IMR-90 (cell line): ENCODE measurements around the gene TRIM46. TPM values are rescaled to one million over a fixed set of nuclear protein-coding genes. Genes with fewer than 3 reads are reported as not detected.
A peak's percentile ranks its signal among the peaks of the same experiment; 100 is the strongest.

Experiments used
- ATAC-seq: fragments of 200-7000 bp; cut with Tn5 transposase; 2 replicates; pipeline ENCODE4 v1.9.1; 2020; ENCODE audit warnings: low read depth, mild to moderate bottlenecking, moderate library complexity
- BruUV-seq: library from RNA; stranded (reverse); fragments of 400-500 nt; replicated peaks from 2 replicates; lab custom pipeline; 2021; lab: Mats Ljungman, UMichigan
- CTCF ChIA-PET: fragments of 300-600 bp; formaldehyde crosslinking; extraction: SDS; loops from one replicate; lab custom pipeline; 2021; ENCODE audit warnings: antibody characterized with exemption; lab: Yijun Ruan, JAX
- POLR2A ChIA-PET: fragments of 300-600 bp; sonication (Branson Sonifier 250); formaldehyde crosslinking; loops from one replicate; lab custom pipeline; 2022; ENCODE audit warnings: antibody characterized with exemption; ENCODE audit not compliant: unreplicated experiment; lab: Charles Lee
- DNase-seq: peaks from one replicate; pipeline ENCODE4 v3.0.0; 2013
- H2AFZ ChIP-seq: replicated peaks from 2 replicates; pipeline ENCODE3; 2013; ENCODE audit warnings: low read length, mild to moderate bottlenecking; ENCODE audit not compliant: poor library complexity
- H2AK5ac ChIP-seq: 2 replicates; pipeline ENCODE4 v1.6.1; 2013; ENCODE audit warnings: low read depth, low read length, inconsistent platforms
- H2AK9ac ChIP-seq: replicated peaks from 2 replicates; pipeline ENCODE3; 2013; ENCODE audit warnings: mild to moderate bottlenecking, low read depth, low read length, moderate library complexity; ENCODE audit not compliant: poor library complexity
- H2BK120ac ChIP-seq: 2 replicates; pipeline ENCODE4 v1.6.1; 2013; ENCODE audit warnings: low read depth, low read length, inconsistent platforms
- H2BK15ac ChIP-seq: 3 replicates; pipeline ENCODE4 v1.6.1; 2013; ENCODE audit warnings: low read depth, low read length, inconsistent platforms
- H2BK20ac ChIP-seq: 2 replicates; pipeline ENCODE4 v1.6.1; 2013; ENCODE audit warnings: low read depth, mild to moderate bottlenecking, inconsistent platforms, low read length, moderate library complexity
- H2BK5ac ChIP-seq: 2 replicates; pipeline ENCODE4 v1.6.1; 2013; ENCODE audit warnings: mild to moderate bottlenecking, low read depth, low read length, inconsistent platforms; ENCODE audit not compliant: poor library complexity, severe bottlenecking
- H3K14ac ChIP-seq: replicated peaks from 2 replicates; pipeline ENCODE4 v1.6.1; 2013; ENCODE audit warnings: low read depth, low read length, inconsistent platforms
- H3K18ac ChIP-seq: 2 replicates; pipeline ENCODE4 v1.6.1; 2013; ENCODE audit warnings: low read depth, low read length, control low read depth
- H3K23ac ChIP-seq: 2 replicates; pipeline ENCODE4 v1.6.1; 2013; ENCODE audit warnings: low read depth, low read length, inconsistent platforms
- H3K27ac ChIP-seq: 2 replicates; pipeline ENCODE4 v1.5.1; 2013; ENCODE audit warnings: mild to moderate bottlenecking, control low read depth, low read length; ENCODE audit not compliant: insufficient read depth
- H3K27me3 ChIP-seq: 2 replicates; pipeline ENCODE4 v1.6.1; 2013; ENCODE audit warnings: low read length; ENCODE audit not compliant: control insufficient read depth, insufficient read depth
- H3K36me3 ChIP-seq: 2 replicates; pipeline ENCODE4 v1.6.1; 2013; ENCODE audit warnings: low read length, mixed read lengths; ENCODE audit not compliant: control insufficient read depth, insufficient read depth
- H3K4ac ChIP-seq: 2 replicates; pipeline ENCODE4 v1.6.1; 2013; ENCODE audit warnings: low read depth, low read length, inconsistent platforms
- H3K4me1 ChIP-seq: 2 replicates; pipeline ENCODE4 v1.6.1; 2013; ENCODE audit warnings: low read length, mixed read lengths; ENCODE audit not compliant: control insufficient read depth, insufficient read depth
- H3K4me2 ChIP-seq: 2 replicates; pipeline ENCODE4 v1.6.1; 2013; ENCODE audit warnings: low read depth, mild to moderate bottlenecking, control low read depth, low read length, moderate library complexity
- H3K4me3 ChIP-seq: 2 replicates; pipeline ENCODE4 v1.5.1; 2013; ENCODE audit warnings: low read depth, mild to moderate bottlenecking, control low read depth, low read length, moderate library complexity; ENCODE audit not compliant: insufficient read depth
- H3K56ac ChIP-seq: 2 replicates; pipeline ENCODE4 v1.6.1; 2013; ENCODE audit warnings: low read length, inconsistent platforms; ENCODE audit not compliant: insufficient read depth; ENCODE audit errors: extremely low read depth
- H3K79me1 ChIP-seq, 2 experiments: 2 replicates each; pipeline ENCODE4 v1.6.1; 2013; ENCODE audit warnings: low read length in 2 of 2, inconsistent platforms in 1 of 2, low read depth in 1 of 2
- H3K9ac ChIP-seq: 2 replicates; pipeline ENCODE4 v1.6.1; 2013; ENCODE audit warnings: low read depth, low read length, control low read depth
- H3K9me1 ChIP-seq: 2 replicates; pipeline ENCODE4 v1.6.1; 2013; ENCODE audit warnings: low read length, inconsistent platforms; ENCODE audit not compliant: insufficient read depth
- H3K9me3 ChIP-seq: 2 replicates; pipeline ENCODE4 v1.6.1; 2013; ENCODE audit warnings: low read length; ENCODE audit not compliant: control insufficient read depth, insufficient read depth
- H4K20me1 ChIP-seq: 2 replicates; pipeline ENCODE4 v1.6.1; 2013; ENCODE audit warnings: low read length, inconsistent platforms; ENCODE audit not compliant: insufficient read depth
- H4K5ac ChIP-seq: 2 replicates; pipeline ENCODE4 v1.6.1; 2013; ENCODE audit warnings: mild to moderate bottlenecking, low read depth, low read length, control low read depth
- H4K8ac ChIP-seq, 2 experiments: 2 replicates each; pipeline ENCODE4 v1.6.1; 2013; ENCODE audit warnings: low read depth in 2 of 2, low read length in 2 of 2, control low read depth in 1 of 2, inconsistent platforms in 1 of 2
- H4K91ac ChIP-seq: 2 replicates; pipeline ENCODE4 v1.6.1; 2013; ENCODE audit warnings: low read depth, low read length, inconsistent platforms; ENCODE audit not compliant: insufficient read depth
- CEBPB ChIP-seq: IDR thresholded peaks from 2 replicates; pipeline ENCODE4 v1.6.1; 2012; ENCODE audit warnings: low read depth, low read length, improper control_type of control experiment
- CHD1 ChIP-seq: IDR thresholded peaks from 2 replicates; pipeline ENCODE4 v1.6.1; 2012; ENCODE audit warnings: low read depth, low read length, improper control_type of control experiment
- FOS ChIP-seq: fragments of 150-350 bp; IDR thresholded peaks from 2 replicates; pipeline ENCODE4 v1.6.1; 2016; ENCODE audit warnings: low read depth, low read length
- MAFK ChIP-seq: IDR thresholded peaks from 2 replicates; pipeline ENCODE4 v1.6.1; 2012; ENCODE audit warnings: low read depth, low read length, improper control_type of control experiment
- MXI1 ChIP-seq: IDR thresholded peaks from 2 replicates; pipeline ENCODE4 v1.6.1; 2012; ENCODE audit warnings: low read depth, mild to moderate bottlenecking, low read length, moderate library complexity, borderline replicate concordance
- NFE2L2 ChIP-seq: fragments of 150-350 bp; IDR thresholded peaks from 2 replicates; pipeline ENCODE4 v1.6.1; 2016; ENCODE audit warnings: low read depth, mild to moderate bottlenecking, low read length
- POLR2A ChIP-seq: IDR thresholded peaks from 2 replicates; pipeline ENCODE4 v1.6.1; 2012; ENCODE audit warnings: mild to moderate bottlenecking, low read depth, low read length
- RAD21 ChIP-seq: IDR thresholded peaks from 2 replicates; pipeline ENCODE4 v1.6.1; 2012; ENCODE audit warnings: low read length, improper control_type of control experiment
- RCOR1 ChIP-seq: IDR thresholded peaks from 2 replicates; pipeline ENCODE4 v1.6.1; 2012; ENCODE audit warnings: mild to moderate bottlenecking, low read length, improper control_type of control experiment; ENCODE audit not compliant: insufficient replicate concordance
- SMC3 ChIP-seq: fragments of 150-350 bp; IDR thresholded peaks from 2 replicates; pipeline ENCODE4 v1.6.1; 2016; ENCODE audit warnings: low read depth, mild to moderate bottlenecking, antibody characterized with exemption, low read length, moderate library complexity
- WGBS, 2 experiments: methylation state at CpG; one replicate each; pipeline versions ENCODE4 v1.1.5 to v1.1.7; 2013; ENCODE audit warnings: missing lambda C conversion rate in 2 of 2; ENCODE audit not compliant: insufficient read length in 1 of 2; ENCODE audit errors: extremely low coverage in 2 of 2; 5-methylcytosine and 5-hydroxymethylcytosine counted together
- dilution Hi-C: fragments of 300-500 bp; cut with HindIII; formaldehyde crosslinking; loops from one replicate; pipeline ENCODE4 v1.14.3; 2018; ENCODE audit warnings: low sequenced_read_pairs; ENCODE audit not compliant: unreplicated experiment
- in situ Hi-C: fragments of 300-500 bp; cut with MboI; formaldehyde crosslinking; loops from 3 replicates; pipeline ENCODE4 v1.14.3; 2019; ENCODE audit warnings: low sequenced_read_pairs, inconsistent platforms, mixed read lengths
- intact Hi-C: fragments of 100-400 bp; cut with micrococcal nuclease; formaldehyde crosslinking; loops from 2 replicates; pipeline ENCODE4 v1.10.0; 2022
- polyA plus RNA-seq, 3 experiments: library from polyadenylated mRNA; depleted of rRNA; stranded (reverse); fragments of >200 nt; gene quantifications; 2 replicates each; pipeline ENCODE4 v1.2.3, GENCODE V29; 2012; ENCODE audit warnings: low replicate concordance in 1 of 3
- total RNA-seq: library from RNA; depleted of rRNA; stranded (reverse); fragments of >200 nt; gene quantifications from 2 replicates; pipeline ENCODE4 v1.2.3, GENCODE V29; 2012
- TF ChIP-seq, protein P1 (sequence below): fragments of 150-350 bp; IDR thresholded peaks from 2 replicates; pipeline ENCODE4 v1.6.1; 2017; ENCODE audit warnings: mild to moderate bottlenecking, antibody characterized with exemption, low read length, low read depth
- TF ChIP-seq, protein P2 (sequence below): fragments of 150-350 bp; IDR thresholded peaks from 2 replicates; pipeline ENCODE4 v1.6.1; 2016; ENCODE audit warnings: low read depth, mild to moderate bottlenecking, low read length, moderate library complexity, borderline replicate concordance
- TF ChIP-seq, protein P3 (sequence below): conservative IDR thresholded peaks from 2 replicates; pipeline ENCODE4 v1.5.1; 2012; ENCODE audit warnings: mild to moderate bottlenecking, low read depth, low read length, improper control_type of control experiment

The TRIM46 gene
- total and polyA plus RNA-seq, 2 of the 4 experiments (the other 2 are of a cell fraction), result 2.3 to 6.2 TPM

DNA sequence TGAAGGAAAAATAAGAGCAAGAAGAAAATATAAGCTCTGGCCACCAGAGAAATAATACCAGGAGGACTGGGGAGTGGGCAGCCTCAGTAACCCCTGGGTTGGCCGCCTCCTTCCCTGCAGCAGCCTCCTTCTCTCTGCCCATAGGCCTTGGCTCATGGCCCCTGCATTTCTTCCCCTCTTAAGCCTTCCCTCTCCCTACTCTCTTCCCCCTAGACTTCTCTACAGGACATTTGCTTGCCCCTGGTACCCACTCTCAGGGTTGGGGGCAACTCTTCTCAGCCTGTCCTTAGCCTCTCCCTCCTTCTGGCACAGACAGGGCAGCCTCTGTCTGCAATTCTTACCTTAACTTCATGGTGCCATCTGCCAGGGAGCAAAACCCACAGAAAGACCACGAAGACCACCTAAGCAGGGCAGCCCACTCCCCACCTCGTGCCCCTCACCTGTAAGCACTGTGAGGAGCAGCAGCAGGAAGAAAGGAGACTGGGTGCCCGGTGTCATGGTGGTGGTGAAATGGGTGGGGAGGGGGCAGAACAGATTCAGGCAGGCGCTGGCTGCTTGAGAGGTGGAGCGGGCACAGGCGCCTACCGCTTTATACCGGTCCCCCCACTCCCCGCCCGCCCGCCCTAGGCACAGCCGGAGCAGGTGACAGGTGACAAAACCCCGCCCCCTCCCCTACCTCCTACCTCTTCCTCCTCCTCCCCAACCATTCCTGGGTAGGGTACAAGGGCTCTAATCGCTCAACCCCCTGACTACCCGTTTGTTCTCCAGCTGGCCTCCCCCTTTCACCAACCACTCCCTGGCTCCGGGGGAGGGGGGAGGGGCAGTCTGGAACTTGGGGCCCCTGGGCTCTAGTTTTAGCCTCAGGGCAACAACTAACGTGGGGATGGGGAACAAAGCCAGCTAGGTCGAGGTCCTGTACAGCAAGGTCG, 19.0 kb downstream of the TRIM46 start:
- Histone ChIP-seq H3K4me1 (peaks cover 17% of the 10 kb centered on the region), H3K27ac (peak overlapping the region; percentile 80), H2AFZ (peak overlapping the region; percentile 99), H4K5ac (peak overlapping the region; percentile 64), H3K36me3 (peaks cover 7% of the 10 kb centered on the region; the same call in 1 of the 2 replicates), H2BK120ac (peak overlapping the region; percentile 74), H2BK5ac (peak overlapping the region; percentile 59), H3K9me3 (no peaks in the 10 kb centered on the region), H2BK15ac (peak overlapping the region; percentile 76; the same call in 1 of the 3 replicates), H2AK9ac (peak overlapping the region; percentile 97), H3K4ac (peak overlapping the region; percentile 83), H3K9ac (peak overlapping the region; percentile 16), H3K27me3 (no peaks in the 10 kb centered on the region), H3K14ac (peak overlapping the region; percentile 79), H3K18ac (peak overlapping the region; percentile 25; the same call in 1 of the 2 replicates), H3K56ac (peak overlapping the region; percentile 73), H2BK20ac (peak overlapping the region; percentile 60), H4K20me1 (no peaks in the 10 kb centered on the region), H3K9me1 (peaks cover 13% of the 10 kb centered on the region), H3K23ac (peak overlapping the region; percentile 56; the same call in 1 of the 2 replicates), H3K4me3 (no peak overlapping the region), H2AK5ac (peak overlapping the region; percentile 94), H3K4me2 (peak overlapping the region; percentile 67), H4K8ac (peak overlapping the region; percentile 86 to 99), H3K79me1 (peaks cover 13 to 22% of the 10 kb centered on the region in 2 experiments; a peak in 3 of 4 replicates), H4K91ac (peak overlapping the region; percentile 98)
- intact Hi-C loops, result no loop called here
- ChIA-PET CTCF (interaction anchor here (1.1 to 2.1 kb wide), 8 partner anchors 8 to 34 kb away, joined by 4 to 19 read pairs (median 6); partner anchors contain the start of gene KRTCAP2), POLR2A (interaction anchor here (1.3 kb wide), 1 partner anchor 20 kb away, joined by 4 read pairs; the partner anchor contains the start of gene KRTCAP2)
- DNase-seq, result no peak
- dilution Hi-C loops, result no loop called here
- no TSS peak for BruUV-seq
- no CpG with 5 or more reads among the region's 20 CpGs for WGBS, 2 experiments
- in situ Hi-C loops, result no loop called here
- ATAC-seq, result no peak; the same call in 1 of the 2 replicates
- no peak for TF ChIP-seq CHD1
- TF ChIP-seq CEBPB, result no peak
- no peak for TF ChIP-seq MAFK
- TF ChIP-seq POLR2A, result no peak
- TF ChIP-seq FOS, result no peak
- no peak for TF ChIP-seq RCOR1
- TF ChIP-seq, protein P1, sequence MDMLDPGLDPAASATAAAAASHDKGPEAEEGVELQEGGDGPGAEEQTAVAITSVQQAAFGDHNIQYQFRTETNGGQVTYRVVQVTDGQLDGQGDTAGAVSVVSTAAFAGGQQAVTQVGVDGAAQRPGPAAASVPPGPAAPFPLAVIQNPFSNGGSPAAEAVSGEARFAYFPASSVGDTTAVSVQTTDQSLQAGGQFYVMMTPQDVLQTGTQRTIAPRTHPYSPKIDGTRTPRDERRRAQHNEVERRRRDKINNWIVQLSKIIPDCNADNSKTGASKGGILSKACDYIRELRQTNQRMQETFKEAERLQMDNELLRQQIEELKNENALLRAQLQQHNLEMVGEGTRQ, result no peak
- no peak for TF ChIP-seq MXI1
- TF ChIP-seq, protein P2, sequence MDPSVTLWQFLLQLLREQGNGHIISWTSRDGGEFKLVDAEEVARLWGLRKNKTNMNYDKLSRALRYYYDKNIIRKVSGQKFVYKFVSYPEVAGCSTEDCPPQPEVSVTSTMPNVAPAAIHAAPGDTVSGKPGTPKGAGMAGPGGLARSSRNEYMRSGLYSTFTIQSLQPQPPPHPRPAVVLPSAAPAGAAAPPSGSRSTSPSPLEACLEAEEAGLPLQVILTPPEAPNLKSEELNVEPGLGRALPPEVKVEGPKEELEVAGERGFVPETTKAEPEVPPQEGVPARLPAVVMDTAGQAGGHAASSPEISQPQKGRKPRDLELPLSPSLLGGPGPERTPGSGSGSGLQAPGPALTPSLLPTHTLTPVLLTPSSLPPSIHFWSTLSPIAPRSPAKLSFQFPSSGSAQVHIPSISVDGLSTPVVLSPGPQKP, result no peak
- no peak for TF ChIP-seq SMC3
- no peak for TF ChIP-seq NFE2L2
- TF ChIP-seq, protein P3, sequence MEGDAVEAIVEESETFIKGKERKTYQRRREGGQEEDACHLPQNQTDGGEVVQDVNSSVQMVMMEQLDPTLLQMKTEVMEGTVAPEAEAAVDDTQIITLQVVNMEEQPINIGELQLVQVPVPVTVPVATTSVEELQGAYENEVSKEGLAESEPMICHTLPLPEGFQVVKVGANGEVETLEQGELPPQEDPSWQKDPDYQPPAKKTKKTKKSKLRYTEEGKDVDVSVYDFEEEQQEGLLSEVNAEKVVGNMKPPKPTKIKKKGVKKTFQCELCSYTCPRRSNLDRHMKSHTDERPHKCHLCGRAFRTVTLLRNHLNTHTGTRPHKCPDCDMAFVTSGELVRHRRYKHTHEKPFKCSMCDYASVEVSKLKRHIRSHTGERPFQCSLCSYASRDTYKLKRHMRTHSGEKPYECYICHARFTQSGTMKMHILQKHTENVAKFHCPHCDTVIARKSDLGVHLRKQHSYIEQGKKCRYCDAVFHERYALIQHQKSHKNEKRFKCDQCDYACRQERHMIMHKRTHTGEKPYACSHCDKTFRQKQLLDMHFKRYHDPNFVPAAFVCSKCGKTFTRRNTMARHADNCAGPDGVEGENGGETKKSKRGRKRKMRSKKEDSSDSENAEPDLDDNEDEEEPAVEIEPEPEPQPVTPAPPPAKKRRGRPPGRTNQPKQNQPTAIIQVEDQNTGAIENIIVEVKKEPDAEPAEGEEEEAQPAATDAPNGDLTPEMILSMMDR, result no peak
- TF ChIP-seq RAD21, result no peak
